Activated CD8-positive, alpha-beta T cell treated with anti-CD3 and anti-CD28 coated beads, Interleukin-2, amount 10 ng/mL, durations not matched to agents 7 days and 5 days (primary cell): ENCODE data around the gene ASB5. TPM values are rescaled to one million over a fixed set of nuclear protein-coding genes. Genes with fewer than 3 reads are reported as not detected.
"Not testable (repeated sequence)": the region's sequence is repeated elsewhere in the genome, so short reads cannot be mapped to it uniquely, and the experiment has no call there.

ENCODE experiments used
- ATAC-seq: fragments of 150-1000 bp; cut with Tn5 transposase; one replicate; pipeline ENCODE4 v1.10.0; 2021; ENCODE audit warnings: moderate library complexity
- CTCF ChIA-PET: fragments of 350-600 bp; sonication (Branson Sonifier 250); formaldehyde crosslinking; loops from one replicate; lab custom pipeline; 2021; ENCODE audit warnings: antibody characterized with exemption; lab: Charles Lee
- POLR2A ChIA-PET: fragments of 350-600 bp; sonication (Branson Sonifier 250); formaldehyde crosslinking; loops from one replicate; lab custom pipeline; 2021; ENCODE audit warnings: antibody characterized with exemption; lab: Charles Lee
- DNase-seq: peaks from one replicate; pipeline ENCODE4 v3.0.0-alpha.2; 2020
- H3K27ac Mint-ChIP-seq: one replicate; pipeline ENCODE4 v1.8.0; 2021; ENCODE audit warnings: mild to moderate bottlenecking, mixed read lengths
- H3K27me3 Mint-ChIP-seq: one replicate; pipeline ENCODE4 v1.8.0; 2021; ENCODE audit warnings: low read depth, mixed read lengths
- H3K36me3 Mint-ChIP-seq: one replicate; pipeline ENCODE4 v1.8.0; 2021; ENCODE audit warnings: low read depth, mixed read lengths
- H3K4me1 Mint-ChIP-seq: one replicate; pipeline ENCODE4 v1.8.0; 2021; ENCODE audit warnings: low read depth, mixed read lengths
- H3K4me3 Mint-ChIP-seq: one replicate; pipeline ENCODE4 v1.8.0; 2021; ENCODE audit warnings: mild to moderate bottlenecking, mixed read lengths
- H3K9me3 Mint-ChIP-seq: one replicate; pipeline ENCODE4 v1.8.0; 2022; ENCODE audit warnings: mixed read lengths; ENCODE audit not compliant: insufficient read depth
- total RNA-seq, 2 experiments: library from RNA; stranded (reverse); gene quantifications; one replicate each; pipeline ENCODE4 v1.2.3, GENCODE V29; 2021

The ASB5 gene
- total RNA-seq, 2 experiments from 2014 or later = not detected

GRCh38 chr4:176242764-176243347, 26.2 kb downstream of the ASB5 start:
- H3K9me3 Mint-ChIP-seq = no peaks in the 10 kb centered on the region
- DNase-seq = no peak
- no peak overlapping the region for H3K4me3 Mint-ChIP-seq
- H3K27ac Mint-ChIP-seq = no peak overlapping the region
- no peaks in the 10 kb centered on the region for H3K36me3 Mint-ChIP-seq
- no peak for ATAC-seq
- no peaks in the 10 kb centered on the region for H3K27me3 Mint-ChIP-seq
- no peaks in the 10 kb centered on the region for H3K4me1 Mint-ChIP-seq
- POLR2A ChIA-PET = no interaction called here
- CTCF ChIA-PET = no interaction called here

DNA sequence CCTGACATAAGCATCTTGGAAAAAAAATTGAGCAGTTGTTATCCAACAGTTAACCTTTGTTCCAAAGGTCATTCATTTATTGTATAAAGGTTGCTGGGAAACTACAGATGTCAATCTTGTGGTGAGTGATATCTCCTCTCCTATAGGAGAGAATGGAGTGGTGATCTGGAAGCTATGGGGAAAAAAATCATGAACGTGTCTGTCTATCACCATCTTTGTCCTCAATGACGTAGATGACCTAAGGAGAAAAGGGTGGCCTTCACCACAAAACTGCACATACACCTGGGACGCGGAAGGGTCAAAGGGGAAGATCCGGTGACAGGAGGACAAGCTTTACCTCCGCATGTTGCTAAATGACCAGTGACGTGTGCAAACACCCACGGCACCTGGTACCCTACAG, 27.3 kb downstream of the ASB5 start:
- no peak for ATAC-seq
- POLR2A ChIA-PET = no interaction called here
- CTCF ChIA-PET = no interaction called here
- Mint-ChIP-seq H3K27me3 (no peaks in the 10 kb centered on the region), H3K4me3 (no peak overlapping the region), H3K36me3 (no peaks in the 10 kb centered on the region), H3K4me1 (no peaks in the 10 kb centered on the region), H3K27ac (no peak overlapping the region), H3K9me3 (no peaks in the 10 kb centered on the region)
- DNase-seq = no peak

GRCh38 chr4:176238826-176239225, 30.2 kb downstream of the ASB5 start:
- ChIA-PET CTCF (interaction anchor here (1.2 kb wide), 1 partner anchor 18 kb away, joined by 3 read pairs; no protein-coding TSS in a partner anchor), POLR2A (no interaction called here)
- H3K4me3 Mint-ChIP-seq = no peak overlapping the region
- no peaks in the 10 kb centered on the region for H3K4me1 Mint-ChIP-seq
- no peak for DNase-seq
- H3K36me3 Mint-ChIP-seq = no peaks in the 10 kb centered on the region
- no peak overlapping the region for H3K27ac Mint-ChIP-seq
- H3K27me3 Mint-ChIP-seq = peaks cover 2% of the 10 kb centered on the region
- H3K9me3 Mint-ChIP-seq = no peaks in the 10 kb centered on the region
- no peak for ATAC-seq

DNA sequence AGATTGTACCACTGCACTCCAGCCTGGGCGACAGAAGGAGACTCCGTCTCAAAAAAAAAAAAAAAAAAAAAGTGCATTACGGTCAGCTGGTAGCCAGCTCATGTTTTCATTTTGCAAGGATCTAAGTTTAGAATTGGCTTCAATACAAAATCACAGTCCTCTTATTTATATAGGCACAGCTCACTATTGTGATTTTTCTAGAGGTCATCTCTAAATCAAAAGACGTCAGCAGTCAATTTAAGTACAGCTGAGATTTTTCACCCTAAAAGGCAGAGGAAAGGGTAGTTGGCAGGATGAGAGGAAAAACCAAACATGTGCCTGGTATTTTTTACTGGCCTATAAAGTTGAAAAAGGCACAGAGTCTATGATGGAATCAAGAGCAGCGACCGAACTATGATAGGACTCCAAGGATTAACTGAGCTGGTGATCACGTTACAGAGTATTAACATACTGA, 30.8 kb downstream of the ASB5 start:
- ATAC-seq (no peak), DNase-seq (no peak)
- Mint-ChIP-seq H3K4me3 (no peak overlapping the region), H3K9me3 (no peaks in the 10 kb centered on the region), H3K4me1 (no peaks in the 10 kb centered on the region), H3K27me3 (peaks cover 2% of the 10 kb centered on the region), H3K27ac (no peak overlapping the region), H3K36me3 (no peaks in the 10 kb centered on the region)
- ChIA-PET CTCF (interaction anchor here (1.2 kb wide), 1 partner anchor 18 kb away, joined by 3 read pairs; no protein-coding TSS in a partner anchor), POLR2A (no interaction called here)

DNA sequence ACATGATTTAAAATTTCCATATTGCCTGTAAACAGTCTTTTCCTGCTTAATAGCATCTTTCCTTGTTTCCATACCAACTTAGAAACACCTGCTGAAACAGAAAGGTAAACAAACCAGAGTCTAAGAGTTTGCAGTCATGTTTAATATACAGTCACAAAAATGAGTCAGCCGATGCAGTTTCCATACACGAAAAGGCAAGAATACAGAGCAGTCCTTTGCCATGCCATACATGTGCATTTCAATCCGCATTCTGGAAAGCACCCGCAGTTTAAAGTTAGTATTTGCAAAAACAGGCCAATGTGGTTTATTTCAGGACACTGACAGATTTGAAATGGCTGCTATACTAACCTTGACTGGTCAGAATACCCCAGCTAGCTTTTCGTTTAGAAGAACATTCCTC, 32.1 kb downstream of the ASB5 start:
- H3K27ac Mint-ChIP-seq = no peak overlapping the region
- H3K36me3 Mint-ChIP-seq = no peaks in the 10 kb centered on the region
- ChIA-PET CTCF (no interaction called here), POLR2A (no interaction called here)
- no peak overlapping the region for H3K4me3 Mint-ChIP-seq
- no peaks in the 10 kb centered on the region for H3K4me1 Mint-ChIP-seq
- H3K9me3 Mint-ChIP-seq = no peaks in the 10 kb centered on the region
- peaks cover 2% of the 10 kb centered on the region for H3K27me3 Mint-ChIP-seq
- no peak for ATAC-seq
- DNase-seq = no peak

DNA sequence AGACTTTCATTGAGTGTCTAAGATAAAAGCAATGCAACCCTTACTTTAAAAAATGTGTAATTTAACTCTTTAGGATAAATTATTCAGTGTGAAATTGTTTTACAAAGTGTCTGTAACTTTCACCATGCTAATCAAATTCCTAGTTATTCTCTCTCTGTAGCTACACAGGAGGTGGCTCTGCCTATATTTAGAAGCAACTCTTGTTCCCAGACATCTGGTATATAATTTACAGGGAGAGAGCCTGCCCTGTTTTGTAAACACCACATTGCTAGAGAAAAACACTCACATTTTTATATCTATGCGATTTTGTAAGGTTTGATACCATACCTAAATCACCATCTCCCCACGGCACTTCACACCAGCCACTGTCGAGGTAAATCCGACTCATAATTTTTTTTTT, 38.2 kb downstream of the ASB5 start:
- Mint-ChIP-seq H3K9me3 (no peaks in the 10 kb centered on the region), H3K36me3 (no peaks in the 10 kb centered on the region), H3K27me3 (peaks cover 6% of the 10 kb centered on the region), H3K4me3 (no peak overlapping the region), H3K27ac (no peak overlapping the region), H3K4me1 (no peaks in the 10 kb centered on the region)
- ChIA-PET POLR2A (no interaction called here), CTCF (no interaction called here)
- no peak for ATAC-seq
- DNase-seq = no peak

DNA sequence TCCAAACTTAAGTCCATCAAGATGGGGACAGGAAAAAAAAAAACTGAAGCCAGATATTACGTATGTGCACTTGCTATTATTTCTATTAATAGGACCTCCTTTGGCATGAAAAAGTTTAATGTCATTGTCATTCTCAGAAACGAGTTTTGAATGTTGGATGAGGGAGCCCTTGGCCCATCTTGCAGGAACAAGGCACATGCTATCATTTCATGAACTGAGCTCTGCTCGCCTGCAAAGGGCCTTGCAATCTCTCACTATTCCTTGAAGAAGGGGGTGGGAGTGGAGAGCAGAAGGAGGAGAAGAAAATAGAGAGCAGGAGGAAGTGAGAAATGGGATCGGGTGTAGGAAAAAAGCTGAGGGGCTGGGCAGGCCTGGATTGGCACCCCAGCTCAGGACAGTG, 39.4 kb downstream of the ASB5 start:
- CTCF ChIA-PET = no interaction called here
- Mint-ChIP-seq H3K9me3 (no peaks in the 10 kb centered on the region), H3K36me3 (no peaks in the 10 kb centered on the region), H3K4me1 (no peaks in the 10 kb centered on the region), H3K27ac (no peak overlapping the region), H3K27me3 (peaks cover 6% of the 10 kb centered on the region), H3K4me3 (no peak overlapping the region)
- no peak for ATAC-seq
- no peak for DNase-seq
- POLR2A ChIA-PET = no interaction called here

GRCh38 chr4:176226736-176227135, 42.3 kb downstream of the ASB5 start:
- DNase-seq = no peak
- Mint-ChIP-seq H3K4me3 (no peak overlapping the region), H3K9me3 (no peaks in the 10 kb centered on the region), H3K36me3 (no peaks in the 10 kb centered on the region), H3K27me3 (peaks cover 6% of the 10 kb centered on the region), H3K4me1 (no peaks in the 10 kb centered on the region), H3K27ac (no peak overlapping the region)
- CTCF ChIA-PET = no interaction called here
- POLR2A ChIA-PET = no interaction called here
- no peak for ATAC-seq

- H3K27me3 Mint-ChIP-seq = no peaks in the 10 kb centered on the region
- H3K36me3 Mint-ChIP-seq = no peaks in the 10 kb centered on the region
- ChIA-PET CTCF (no interaction called here), POLR2A (no interaction called here)
- H3K9me3 Mint-ChIP-seq = no peaks in the 10 kb centered on the region
- H3K27ac Mint-ChIP-seq = no peak overlapping the region
- H3K4me3 Mint-ChIP-seq = no peak overlapping the region
- no peak for ATAC-seq
- DNase-seq = no peak
- no peaks in the 10 kb centered on the region for H3K4me1 Mint-ChIP-seq
Observed at GRCh38 chr4:176223561-176223960, 45.5 kb downstream of the ASB5 start.

GRCh38 chr4:176222149-176222548, 46.9 kb downstream of the ASB5 start:
- Mint-ChIP-seq H3K4me1 (no peaks in the 10 kb centered on the region), H3K9me3 (no peaks in the 10 kb centered on the region), H3K27me3 (no peaks in the 10 kb centered on the region), H3K27ac (no peak overlapping the region), H3K4me3 (no peak overlapping the region), H3K36me3 (no peaks in the 10 kb centered on the region)
- ATAC-seq = no peak
- CTCF ChIA-PET = interaction anchor here (1.0 kb wide), 1 partner anchor 9 kb away, joined by 3 read pairs; no protein-coding TSS in a partner anchor
- no peak for DNase-seq
- POLR2A ChIA-PET = no interaction called here

DNA sequence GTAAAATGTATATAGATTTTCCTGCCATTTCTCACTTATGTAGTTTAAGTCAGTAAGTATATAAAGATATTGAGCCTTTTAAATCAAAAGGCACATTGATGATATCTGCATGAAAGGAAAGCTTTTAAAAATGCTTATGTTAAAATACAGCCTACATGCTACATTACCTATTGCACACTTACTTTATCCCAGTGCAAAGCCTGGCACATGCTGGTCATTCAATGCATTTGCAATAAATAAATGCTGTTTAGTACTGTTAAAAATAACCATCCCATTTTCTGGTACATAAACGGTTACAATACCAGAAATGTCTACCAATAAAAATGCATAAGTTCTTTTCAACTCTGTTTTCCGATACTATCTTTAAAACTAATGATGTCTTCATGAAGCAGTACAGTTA, 51.5 kb downstream of the ASB5 start:
- DNase-seq = no peak
- ChIA-PET CTCF (interaction anchor here (0.9 kb wide), 1 partner anchor 11 kb away, joined by 3 read pairs; no protein-coding TSS in a partner anchor), POLR2A (no interaction called here)
- Mint-ChIP-seq H3K27me3 (peaks cover 2% of the 10 kb centered on the region), H3K9me3 (no peaks in the 10 kb centered on the region), H3K4me1 (no peaks in the 10 kb centered on the region), H3K36me3 (no peaks in the 10 kb centered on the region), H3K27ac (no peak overlapping the region), H3K4me3 (no peak overlapping the region)
- ATAC-seq = no peak

DNA sequence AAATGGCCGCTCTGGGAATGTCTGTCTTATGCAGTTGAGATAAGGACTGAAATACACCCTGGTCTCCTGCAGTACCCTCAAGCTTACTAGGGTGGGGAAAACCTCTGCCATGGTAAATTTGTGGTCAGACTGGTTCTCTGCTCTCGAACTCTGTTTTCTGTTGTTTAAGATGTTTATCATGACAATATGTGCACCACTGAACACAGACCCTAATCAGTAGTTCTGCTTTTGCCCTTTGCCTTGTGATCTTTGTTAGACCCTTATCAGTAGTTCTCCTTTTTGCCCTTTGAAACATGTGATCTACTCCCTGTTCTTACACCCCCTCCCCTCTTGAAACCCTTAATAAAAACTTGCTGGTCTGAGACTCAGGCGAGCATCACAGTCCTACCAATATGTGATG, 56.7 kb downstream of the ASB5 start:
- DNase-seq, POLR2A ChIA-PET, H3K4me3 Mint-ChIP-seq, ATAC-seq, H3K27ac Mint-ChIP-seq, H3K4me1 Mint-ChIP-seq, H3K36me3 Mint-ChIP-seq, H3K9me3 Mint-ChIP-seq: not testable (repeated sequence)
- H3K27me3 Mint-ChIP-seq = peaks cover 11% of the 10 kb centered on the region
- CTCF ChIA-PET = interaction anchor here (0.6 to 0.8 kb wide), 2 partner anchors 9 to 1027 kb away, joined by 3 read pairs; no protein-coding TSS in a partner anchor
